8988T (cell line): ENCODE measurements around the gene SPATA32.

ENCODE experiments used
- DNase-seq: peaks from one replicate; pipeline ENCODE4 v3.0.0; 2011

Gene SPATA32

DNA sequence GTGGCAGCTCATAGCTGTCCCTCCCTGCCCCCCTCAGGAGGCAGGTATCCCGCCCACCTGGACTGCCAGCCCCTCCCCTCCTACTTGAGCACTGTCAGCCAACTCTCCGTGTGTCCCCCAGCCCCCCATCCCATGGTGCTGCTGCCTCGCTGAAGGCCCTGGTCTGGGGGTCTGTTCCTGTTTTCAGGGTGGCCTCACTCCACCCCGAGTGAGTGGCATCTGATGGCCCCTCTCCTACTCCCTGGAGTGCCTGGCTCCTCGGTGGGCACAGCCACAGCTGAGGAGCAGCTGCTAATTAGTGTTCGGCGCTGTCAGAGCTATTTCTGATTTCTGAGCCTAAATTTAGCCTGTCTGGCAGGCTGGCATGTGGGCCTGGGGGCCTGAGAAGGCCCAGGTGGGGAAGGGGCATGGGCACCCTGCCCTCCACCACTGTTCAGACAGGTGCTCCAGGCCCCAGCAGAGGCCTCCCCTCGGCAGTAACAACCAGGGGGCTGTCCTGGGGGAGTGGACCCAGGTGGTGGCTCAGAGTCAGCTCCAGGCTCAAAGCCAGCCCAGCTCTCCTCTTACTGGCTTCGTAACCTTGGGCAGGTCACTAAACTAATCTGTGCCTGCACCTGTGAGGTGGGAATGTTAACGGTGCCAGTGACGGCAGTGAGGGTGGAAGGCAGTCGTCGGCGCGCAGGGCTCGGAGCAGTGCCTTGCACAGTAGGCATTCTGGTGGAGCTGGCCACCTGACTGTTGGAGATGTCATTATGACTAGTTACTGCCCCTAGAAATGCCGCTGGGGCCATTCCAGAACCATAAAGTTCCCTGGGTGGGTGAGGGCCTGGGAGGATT is 33.8 kb downstream of the SPATA32 start:
- no peak for DNase-seq

DNA sequence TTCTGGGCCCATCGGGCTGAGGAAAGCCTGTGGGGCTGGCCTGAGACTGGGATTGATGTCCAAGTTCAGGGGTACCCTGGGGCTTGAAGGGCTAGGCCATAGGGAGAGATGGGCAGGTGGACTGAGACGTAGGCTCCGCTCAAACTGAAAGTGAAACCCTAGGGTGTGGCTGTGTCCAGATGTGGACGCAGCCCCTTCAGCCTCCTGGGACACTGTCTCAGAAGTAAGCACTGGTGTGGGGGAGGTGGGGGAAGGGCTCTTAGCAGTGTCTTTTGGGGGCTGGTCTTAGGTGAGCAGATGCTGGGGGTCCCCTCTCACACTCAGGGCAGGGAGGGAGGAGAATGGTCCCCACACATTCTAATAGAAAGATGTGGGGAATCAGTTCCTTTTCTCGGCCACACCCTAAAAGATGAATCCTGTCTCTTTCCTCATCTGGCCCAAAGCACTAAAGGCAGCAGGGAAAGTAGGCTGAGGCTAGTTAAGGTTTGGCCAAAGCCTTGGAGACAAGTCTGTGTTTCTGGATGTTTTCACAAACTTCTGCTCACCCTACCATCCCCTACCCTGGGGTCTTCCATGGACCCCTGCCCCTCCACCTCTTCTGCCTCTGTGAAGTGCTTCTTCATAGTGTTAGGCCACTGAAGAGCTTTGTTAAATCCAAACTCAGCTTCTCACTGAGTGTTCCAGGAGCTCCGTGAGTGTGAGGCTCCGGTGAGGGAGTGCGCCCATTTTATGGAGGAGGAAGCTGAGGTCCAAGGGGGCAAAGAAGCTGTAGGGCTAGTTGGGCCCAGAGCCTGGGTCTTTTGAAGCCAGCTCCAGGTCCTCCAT is 34.6 kb downstream of the SPATA32 start:
- peak; percentile 17 for DNase-seq

GRCh38 chr17:45226576-45226975 is 35.3 kb downstream of the SPATA32 start:
- no peak for DNase-seq

DNA sequence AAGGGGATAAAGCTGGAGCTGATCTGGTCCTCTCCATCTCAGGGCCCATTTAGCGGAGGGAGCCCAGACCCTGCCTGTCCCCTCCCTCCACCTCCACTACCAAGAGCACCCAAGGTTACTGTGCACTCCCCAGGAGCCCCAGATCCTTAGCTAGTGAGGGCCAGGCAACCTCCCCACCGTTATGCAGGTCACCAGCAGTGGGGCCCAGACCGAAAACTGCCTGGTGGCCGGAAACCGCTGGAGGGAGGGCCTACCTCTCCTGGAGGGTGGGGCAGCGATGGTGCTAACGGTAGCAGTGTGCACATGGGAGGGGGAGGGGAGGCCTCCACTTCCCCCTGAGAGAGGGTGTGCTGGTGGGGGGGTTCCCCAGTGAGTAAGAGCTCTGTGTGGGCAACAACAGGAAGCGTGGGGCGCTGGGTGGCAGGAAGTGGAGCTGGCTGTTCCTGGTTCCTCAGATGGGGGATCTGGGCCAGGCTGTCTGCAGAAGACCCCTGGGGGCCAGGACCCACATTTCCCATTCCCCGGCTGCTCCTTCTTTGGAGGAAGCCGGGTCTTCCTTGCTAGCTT is 35.8 kb downstream of the SPATA32 start:
- peak; percentile 38 for DNase-seq

- DNase-seq: peak; percentile 74
Observed at GRCh38 chr17:45225051-45225700, 36.7 kb downstream of the SPATA32 start.

- no peak for DNase-seq
Observed at GRCh38 chr17:45224671-45225050, 37.2 kb downstream of the SPATA32 start.

GRCh38 chr17:45223539-45224528 is 38.1 kb downstream of the SPATA32 start:
- DNase-seq: peak; percentile 24

DNA sequence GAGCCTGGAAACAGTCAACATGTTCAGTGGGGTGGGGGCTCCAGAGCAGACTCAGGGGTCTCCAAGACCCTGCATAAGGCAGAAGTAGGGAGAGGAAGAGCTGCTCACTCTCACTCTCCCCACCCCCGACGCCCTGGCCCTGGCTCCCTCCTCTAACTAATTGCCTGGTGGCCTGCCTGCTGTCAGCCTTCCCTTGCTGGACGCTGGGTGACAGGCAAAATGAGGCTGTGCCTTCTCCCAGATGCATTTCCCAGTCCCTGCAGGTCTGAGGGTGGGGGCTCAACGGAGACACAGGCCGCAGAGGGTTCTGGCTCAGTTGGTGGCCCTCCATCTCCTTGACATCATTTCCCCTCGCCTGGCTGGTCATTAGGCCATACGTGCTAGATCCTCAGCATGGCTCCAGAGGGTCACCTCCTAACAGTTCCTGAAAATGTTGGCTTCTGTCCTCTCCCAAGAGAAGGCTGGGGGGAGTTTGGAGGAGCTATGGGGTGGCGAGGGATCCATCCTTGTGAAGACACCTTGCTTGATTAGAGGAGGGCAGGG is 38.8 kb downstream of the SPATA32 start:
- DNase-seq: peak; percentile 34

DNA sequence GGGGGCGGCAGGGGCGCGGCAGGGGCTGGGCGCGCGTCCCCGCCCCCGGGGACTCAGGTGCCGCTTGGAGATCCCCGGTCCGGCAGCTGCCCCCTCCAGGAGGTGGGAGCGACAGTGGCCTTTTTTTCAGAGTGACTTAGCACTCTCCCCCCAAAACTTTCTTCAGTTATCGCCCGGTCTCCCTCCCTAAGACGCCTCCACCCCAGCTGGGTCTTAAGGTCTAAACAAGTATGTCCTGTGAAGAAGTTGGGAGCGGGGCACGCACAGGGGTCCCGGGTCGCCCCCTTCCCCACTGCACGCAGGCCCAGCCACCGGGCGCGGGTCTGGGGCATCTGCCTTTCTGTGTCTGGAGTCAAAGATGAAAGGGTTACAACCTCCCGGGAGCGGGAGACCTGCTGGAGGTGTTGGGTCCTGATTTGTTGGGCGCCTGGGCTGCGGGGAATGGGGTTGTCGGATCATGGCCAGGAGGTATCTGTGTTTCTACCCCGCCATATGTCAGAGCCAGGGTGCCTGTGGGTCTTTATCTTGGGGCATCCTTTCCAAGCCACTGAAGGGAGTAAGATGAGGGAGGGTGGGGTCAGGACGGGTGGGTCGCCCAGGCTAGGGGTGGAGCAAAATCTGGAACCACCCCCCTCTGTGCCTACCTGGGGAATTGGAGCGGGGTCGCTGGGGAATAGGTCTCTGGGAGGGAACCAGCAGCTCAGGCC is 39.5 kb downstream of the SPATA32 start:
- peak; percentile 22 for DNase-seq

- no peak for DNase-seq
Observed at GRCh38 chr17:45222014-45222288, 39.9 kb downstream of the SPATA32 start.

- peak; percentile 61 for DNase-seq
Observed at GRCh38 chr17:45221081-45222013, 40.5 kb downstream of the SPATA32 start, which contains the start of gene FMNL1. FMNL1 (plus strand) TSS chr17:45221885; CDS start chr17:45222125, 240 bp downstream.

DNA sequence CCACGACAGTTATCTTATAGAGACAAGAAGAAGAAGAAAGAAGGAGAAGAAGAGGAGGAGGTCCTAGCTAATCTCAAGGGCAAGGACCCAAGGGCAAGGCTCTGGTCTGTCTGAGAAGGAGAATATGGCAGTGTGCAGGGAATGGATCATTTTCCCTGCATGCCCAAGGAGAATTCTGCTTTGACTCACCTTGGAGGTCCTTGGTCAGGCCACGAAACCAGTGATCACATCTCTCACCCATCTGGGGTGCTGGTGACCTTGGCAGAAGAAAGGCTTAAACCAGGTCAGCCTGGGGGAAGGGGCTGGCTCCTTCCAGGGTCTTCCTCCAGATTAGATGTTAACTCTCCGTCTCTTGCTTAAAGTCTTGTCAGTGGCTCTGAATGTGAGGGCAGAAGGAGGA is 41.8 kb downstream of the SPATA32 start:
- no peak for DNase-seq

DNA sequence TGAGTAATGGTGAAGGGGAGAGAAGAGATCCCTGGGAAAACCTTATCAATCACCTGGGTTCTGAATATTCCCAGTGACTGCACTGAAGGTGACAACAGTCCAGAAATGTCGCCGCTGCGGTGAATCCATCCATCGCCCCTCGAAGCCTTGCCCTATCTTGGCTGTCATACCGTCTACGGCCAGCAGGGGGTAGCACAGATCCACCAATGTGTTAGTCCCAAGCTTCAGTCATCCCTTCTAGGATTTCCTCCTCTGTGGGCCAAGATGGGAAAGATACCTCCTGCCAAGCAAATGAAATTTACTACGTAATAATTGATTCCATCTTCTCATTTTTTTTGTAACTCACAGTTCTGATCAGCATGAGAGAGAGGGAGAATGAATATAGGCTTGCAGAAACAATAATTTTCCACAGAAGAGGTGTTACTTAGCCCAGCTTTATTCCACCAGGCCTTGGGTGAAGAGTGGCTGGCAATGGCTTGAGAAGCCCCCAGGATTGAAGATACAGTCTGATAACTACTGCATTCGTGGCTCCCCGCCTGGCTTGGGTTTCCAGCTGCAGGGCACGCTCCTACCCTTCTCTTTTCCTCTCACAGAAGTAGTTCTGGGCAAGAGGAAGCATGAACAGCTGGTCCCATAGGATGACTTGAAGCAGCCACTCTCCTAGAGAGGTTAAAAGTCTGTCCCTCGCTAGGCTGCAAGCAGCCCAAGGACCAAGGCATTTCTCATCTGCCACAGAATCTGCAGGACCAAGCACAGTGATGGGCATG is 42.8 kb downstream of the SPATA32 start:
- DNase-seq: peak; percentile 63
